ENCODE measurements around the gene SLC35G2. TPM values are rescaled to one million over a fixed set of nuclear protein-coding genes. Genes with fewer than 3 reads are reported as not detected.

SLC35G2 gene
- total RNA-seq, 1 experiment from 2014 or later, result 1.8 TPM

- H3K27me3 ChIP-seq (ENCODE audit: low read length), result no peaks in the 10 kb centered on the region
- BruUV-seq (replicated peaks), result no TSS peak
- intact Hi-C loops (cut with micrococcal nuclease), result loop anchor here (1.0 to 5.0 kb wide), 2 partner anchors 44 to 194 kb away; partner anchors contain the start of gene NCK1
- DNase-seq (peak; percentile 60), ATAC-seq (peak; percentile 48)
- H3K9me3 ChIP-seq (ENCODE audit: low read length), result no peaks in the 10 kb centered on the region
- ChIA-PET POLR2A (ENCODE audit: unreplicated experiment) (no interaction called here), CTCF (no interaction called here)
- no peaks in the 10 kb centered on the region for H3K79me2 ChIP-seq (ENCODE audit: low read length)
- H3K4me1 ChIP-seq (ENCODE audit: insufficient read depth, low read length), result peaks cover 6% of the 10 kb centered on the region; the same call in 1 of the 2 replicates
- H3K4me3 ChIP-seq (ENCODE audit: low read length), result peak overlapping the region; percentile 70
- peak overlapping the region; percentile 60 for H3K9ac ChIP-seq (ENCODE audit: low read length)
- no peaks in the 10 kb centered on the region for H3K9me2 ChIP-seq (replicated peaks; ENCODE audit: low read length)
- no peaks in the 10 kb centered on the region for H3F3A ChIP-seq (ENCODE audit: low read length, unreplicated experiment)
- H4K20me1 ChIP-seq (ENCODE audit: low read length), result no peaks in the 10 kb centered on the region
- TF ChIP-seq EZH2phosphoT487 (IDR thresholded peaks at IDR 0.05; ENCODE audit: borderline replicate concordance, low read length) (no peak), CTCF (conservative IDR thresholded peaks at IDR 0.05; ENCODE audit: low read depth, low read length) (no peak), EZH2 (IDR thresholded peaks at IDR 0.05; ENCODE audit: low read length, unreplicated experiment) (no peak)
- no peaks in the 10 kb centered on the region for H3K36me3 ChIP-seq (ENCODE audit: low read depth, low read length)
- peak overlapping the region; percentile 93 for H2AFZ ChIP-seq (ENCODE audit: low read length)
- peak overlapping the region; percentile 36; the same call in 1 of the 2 replicates for H3K27ac ChIP-seq (ENCODE audit: low read length)
- peak overlapping the region; percentile 87 for H3K4me2 ChIP-seq (ENCODE audit: low read length)
Measured at GRCh38 chr3:136818191-136818768, 646 bp upstream of the SLC35G2 start.

GRCh38 chr3:136819392-136819730, 435 bp downstream of the SLC35G2 start:
- Histone ChIP-seq H3K79me2 (ENCODE audit: low read length) (no peaks in the 10 kb centered on the region), H3K27ac (ENCODE audit: low read length) (no peak overlapping the region), H3K27me3 (ENCODE audit: low read length) (no peaks in the 10 kb centered on the region), H3K9me3 (ENCODE audit: low read length) (no peaks in the 10 kb centered on the region), H3K4me1 (ENCODE audit: insufficient read depth, low read length) (peaks cover 6% of the 10 kb centered on the region; the same call in 1 of the 2 replicates), H3K9ac (ENCODE audit: low read length) (peak overlapping the region; percentile 60), H3F3A (ENCODE audit: low read length, unreplicated experiment) (no peaks in the 10 kb centered on the region), H3K4me3 (ENCODE audit: low read length) (peak overlapping the region; percentile 70), H3K9me2 (replicated peaks; ENCODE audit: low read length) (no peaks in the 10 kb centered on the region), H4K20me1 (ENCODE audit: low read length) (no peaks in the 10 kb centered on the region), H3K4me2 (ENCODE audit: low read length) (peak overlapping the region; percentile 87), H3K36me3 (ENCODE audit: low read depth, low read length) (no peaks in the 10 kb centered on the region), H2AFZ (ENCODE audit: low read length) (peak overlapping the region; percentile 93)
- CTCF ChIA-PET, result no interaction called here
- POLR2A ChIA-PET (ENCODE audit: unreplicated experiment), result no interaction called here
- peak; percentile 49 for DNase-seq
- TF ChIP-seq EZH2phosphoT487 (IDR thresholded peaks at IDR 0.05; ENCODE audit: borderline replicate concordance, low read length) (no peak), CTCF (conservative IDR thresholded peaks at IDR 0.05; ENCODE audit: low read depth, low read length) (no peak), EZH2 (IDR thresholded peaks at IDR 0.05; ENCODE audit: low read length, unreplicated experiment) (no peak)
- TSS peak; percentile 51 for BruUV-seq (replicated peaks)
- peak; percentile 76 for ATAC-seq
- intact Hi-C loops (cut with micrococcal nuclease), result loop anchor here (5.0 kb wide), 1 partner anchor 193 kb away; no protein-coding TSS in a partner anchor

Data from PC-3 (cell line).